Activated T-helper 1 cell treated with anti-CD3 and anti-CD28 coated beads, Interleukin-2, amount 50 U/mL, for 16 hours (primary cell): ENCODE results near the gene IL1A.
A peak's percentile ranks its signal among the peaks of the same experiment; 100 is the strongest.

Experiments
- DNase-seq, 2 donors: peaks; one replicate each; pipeline ENCODE4 v3.0.0-alpha.2; 2020; ENCODE audit warnings: low read depth in 1 of 2, low spot score in 1 of 2

The IL1A gene

GRCh38 chr2:112818094-112818902 is 34.0 kb upstream of the IL1A start:
- no peak for DNase-seq

- no peak for DNase-seq
Observed at GRCh38 chr2:112817082-112817689, 32.9 kb upstream of the IL1A start.

GRCh38 chr2:112814278-112814677 is 30.0 kb upstream of the IL1A start:
- DNase-seq, result no peak

GRCh38 chr2:112813280-112813966 is 29.1 kb upstream of the IL1A start:
- no peak for DNase-seq

- DNase-seq, result no peak
Observed at GRCh38 chr2:112812318-112813267, 28.3 kb upstream of the IL1A start.

- DNase-seq, result no peak
Observed at GRCh38 chr2:112811841-112812306, 27.6 kb upstream of the IL1A start.

- no peak for DNase-seq
Observed at GRCh38 chr2:112811276-112811831, 27.1 kb upstream of the IL1A start.

GRCh38 chr2:112809112-112809511 is 24.8 kb upstream of the IL1A start:
- no peak for DNase-seq

GRCh38 chr2:112807233-112807807 is 23.0 kb upstream of the IL1A start:
- no peak for DNase-seq

GRCh38 chr2:112805542-112805941 is 21.2 kb upstream of the IL1A start:
- no peak for DNase-seq

- DNase-seq, result no peak
Observed at GRCh38 chr2:112803691-112804521, 19.6 kb upstream of the IL1A start.

- DNase-seq, result no peak
Observed at GRCh38 chr2:112800881-112801583, 16.7 kb upstream of the IL1A start.

GRCh38 chr2:112798979-112799975 is 15.0 kb upstream of the IL1A start:
- no peak for DNase-seq

GRCh38 chr2:112796486-112796885 is 12.2 kb upstream of the IL1A start:
- no peak for DNase-seq

- no peak for DNase-seq
Observed at GRCh38 chr2:112795774-112796173, 11.5 kb upstream of the IL1A start.

- DNase-seq, result no peak
Observed at GRCh38 chr2:112794841-112795240, 10.5 kb upstream of the IL1A start.

- DNase-seq, result peak in 1 of 2 donors; percentile 4
Observed at GRCh38 chr2:112794131-112794733, 9.9 kb upstream of the IL1A start.
